Lower leg skin (tissue), 4 donors: ENCODE results near the gene ZNF48. TPM values are rescaled to one million over a fixed set of nuclear protein-coding genes. Genes with fewer than 3 reads are reported as not detected.

Experiments used
- DNase-seq, 2 donors: peaks; one replicate each; pipeline ENCODE4 v3.0.0-alpha.2; 2019; ENCODE audit warnings: low spot score in 2 of 2
- H3K4me3 ChIP-seq: fragments of 200-600 bp; sonication (generic); 2 replicates; pipeline ENCODE4 v1.5.1; 2017; ENCODE audit warnings: mild to moderate bottlenecking, low read depth; ENCODE audit not compliant: poor library complexity, severe bottlenecking
- POLR2A ChIP-seq, 2 donors: fragments of 450-650 bp; IDR thresholded peaks; one replicate each; pipeline ENCODE4 v1.6.1; 2016 to 2017; ENCODE audit warnings: antibody characterized with exemption in 2 of 2, mild to moderate bottlenecking in 1 of 2, moderate library complexity in 1 of 2
- WGBS, 2 donors: methylation state at CpG; one replicate each; pipeline ENCODE4 v1.1.5; 2018; 5-methylcytosine and 5-hydroxymethylcytosine counted together
- intact Hi-C: fragments of 100-400 bp; cut with DNase I; formaldehyde crosslinking; loops from one replicate; pipeline ENCODE4 v1.15.0; 2023; ENCODE audit warnings: low total_unique reads
- total RNA-seq, 4 donors: library from RNA; depleted of rRNA; stranded (reverse); fragments of >200 nt; gene quantifications; one replicate each; pipeline ENCODE4 v1.1.0, GENCODE V29; 2016
- TF ChIP-seq, protein P1 (sequence below), 3 donors: fragments of 450-650 bp; IDR thresholded peaks; one replicate each; pipeline ENCODE4 v1.5.1; 2016; ENCODE audit warnings: antibody characterized with exemption in 3 of 3, mild to moderate bottlenecking in 3 of 3, moderate library complexity in 2 of 3

ZNF48 gene
- total RNA-seq, 4 donors from 2014 or later, result 8.3 to 15.6 (median 10.5) TPM

DNA sequence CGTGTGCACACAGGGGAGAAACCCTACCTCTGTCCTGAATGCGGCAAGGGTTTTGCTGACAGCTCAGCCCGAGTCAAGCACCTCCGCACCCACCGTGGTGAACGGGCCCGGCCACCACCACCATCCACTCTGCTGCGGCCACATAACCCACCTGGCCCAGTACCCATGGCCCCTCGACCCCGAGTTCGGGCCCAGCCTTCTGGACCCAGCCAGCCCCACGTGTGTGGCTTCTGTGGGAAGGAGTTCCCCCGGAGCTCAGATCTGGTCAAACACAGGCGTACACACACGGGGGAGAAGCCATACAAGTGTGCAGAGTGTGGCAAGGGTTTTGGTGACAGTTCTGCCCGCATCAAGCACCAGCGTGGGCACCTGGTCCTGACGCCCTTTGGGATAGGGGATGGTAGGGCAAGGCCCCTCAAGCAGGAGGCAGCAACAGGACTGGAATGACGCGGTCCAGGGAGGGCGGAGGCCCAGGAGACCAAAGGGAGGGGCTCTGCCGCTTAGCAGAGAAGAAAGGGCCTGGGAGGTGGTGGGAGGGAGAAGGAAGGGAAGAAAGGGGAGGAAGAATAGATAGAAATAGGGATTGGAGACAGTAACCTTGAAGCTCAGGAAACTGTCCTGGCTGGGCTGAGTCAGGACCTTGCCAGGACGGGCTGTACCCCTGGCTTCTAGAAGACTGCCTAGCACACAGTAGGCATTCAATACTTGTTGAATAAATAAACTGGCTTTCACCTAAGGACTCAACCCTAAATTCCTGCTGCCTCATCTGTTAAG is 3.6 kb downstream of the ZNF48 start:
- TF ChIP-seq POLR2A (IDR thresholded peaks at IDR 0.05), result no peak
- TF ChIP-seq, protein P1, sequence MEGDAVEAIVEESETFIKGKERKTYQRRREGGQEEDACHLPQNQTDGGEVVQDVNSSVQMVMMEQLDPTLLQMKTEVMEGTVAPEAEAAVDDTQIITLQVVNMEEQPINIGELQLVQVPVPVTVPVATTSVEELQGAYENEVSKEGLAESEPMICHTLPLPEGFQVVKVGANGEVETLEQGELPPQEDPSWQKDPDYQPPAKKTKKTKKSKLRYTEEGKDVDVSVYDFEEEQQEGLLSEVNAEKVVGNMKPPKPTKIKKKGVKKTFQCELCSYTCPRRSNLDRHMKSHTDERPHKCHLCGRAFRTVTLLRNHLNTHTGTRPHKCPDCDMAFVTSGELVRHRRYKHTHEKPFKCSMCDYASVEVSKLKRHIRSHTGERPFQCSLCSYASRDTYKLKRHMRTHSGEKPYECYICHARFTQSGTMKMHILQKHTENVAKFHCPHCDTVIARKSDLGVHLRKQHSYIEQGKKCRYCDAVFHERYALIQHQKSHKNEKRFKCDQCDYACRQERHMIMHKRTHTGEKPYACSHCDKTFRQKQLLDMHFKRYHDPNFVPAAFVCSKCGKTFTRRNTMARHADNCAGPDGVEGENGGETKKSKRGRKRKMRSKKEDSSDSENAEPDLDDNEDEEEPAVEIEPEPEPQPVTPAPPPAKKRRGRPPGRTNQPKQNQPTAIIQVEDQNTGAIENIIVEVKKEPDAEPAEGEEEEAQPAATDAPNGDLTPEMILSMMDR (IDR thresholded peaks at IDR 0.05), result no peak
- intact Hi-C loops, result no loop called here
- 78 to 81% methylated on average over 22 to 23 of the region's 23 CpGs for WGBS, 2 donors

DNA sequence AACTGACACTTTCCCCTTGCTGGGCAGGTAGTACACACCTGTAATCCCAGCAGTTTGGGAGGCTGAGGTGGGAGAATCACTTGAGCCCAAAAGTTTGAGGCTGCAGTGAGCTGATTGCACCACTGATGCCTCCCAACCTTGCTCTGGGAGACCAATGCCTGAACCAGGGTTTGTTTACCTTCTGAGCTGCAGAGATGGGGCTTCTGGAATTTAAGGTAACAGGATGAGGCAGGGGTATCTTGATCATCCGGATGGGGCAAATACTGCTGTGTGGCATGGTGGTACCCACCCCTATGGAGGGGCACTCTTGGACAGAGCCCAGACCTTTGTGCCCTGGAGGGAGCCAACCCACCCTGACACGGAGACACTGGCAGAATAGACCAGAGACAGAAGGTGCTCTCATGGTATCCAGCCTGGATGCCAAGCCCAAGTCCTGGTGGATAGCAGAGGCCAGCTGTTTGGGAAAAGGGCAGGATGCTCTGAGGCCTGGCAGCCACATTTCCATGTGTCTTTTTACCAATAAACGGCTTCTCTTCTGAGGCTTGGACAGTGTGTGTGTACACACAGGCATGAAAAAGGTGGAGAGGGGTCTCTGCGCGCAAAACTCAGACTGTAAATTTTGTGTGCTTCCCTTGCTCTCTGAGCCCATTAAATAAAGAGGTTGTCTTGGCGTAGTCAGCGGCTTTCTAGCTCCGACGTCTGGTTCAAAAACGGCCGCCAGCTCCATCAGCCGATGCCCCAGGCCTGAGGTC is 4.4 kb downstream of the ZNF48 start:
- 14 to 15% methylated on average over 12 of the region's 12 CpGs for WGBS, 2 donors
- intact Hi-C loops, result no loop called here
- TF ChIP-seq, protein P1 (IDR thresholded peaks at IDR 0.05), result no peak
- no peak for TF ChIP-seq POLR2A (IDR thresholded peaks at IDR 0.05)

More for the DNA sequence above, 3.6 kb downstream of the ZNF48 start:
- H3K4me3 ChIP-seq, result no peak overlapping the region
- DNase-seq, result no peak

DNA sequence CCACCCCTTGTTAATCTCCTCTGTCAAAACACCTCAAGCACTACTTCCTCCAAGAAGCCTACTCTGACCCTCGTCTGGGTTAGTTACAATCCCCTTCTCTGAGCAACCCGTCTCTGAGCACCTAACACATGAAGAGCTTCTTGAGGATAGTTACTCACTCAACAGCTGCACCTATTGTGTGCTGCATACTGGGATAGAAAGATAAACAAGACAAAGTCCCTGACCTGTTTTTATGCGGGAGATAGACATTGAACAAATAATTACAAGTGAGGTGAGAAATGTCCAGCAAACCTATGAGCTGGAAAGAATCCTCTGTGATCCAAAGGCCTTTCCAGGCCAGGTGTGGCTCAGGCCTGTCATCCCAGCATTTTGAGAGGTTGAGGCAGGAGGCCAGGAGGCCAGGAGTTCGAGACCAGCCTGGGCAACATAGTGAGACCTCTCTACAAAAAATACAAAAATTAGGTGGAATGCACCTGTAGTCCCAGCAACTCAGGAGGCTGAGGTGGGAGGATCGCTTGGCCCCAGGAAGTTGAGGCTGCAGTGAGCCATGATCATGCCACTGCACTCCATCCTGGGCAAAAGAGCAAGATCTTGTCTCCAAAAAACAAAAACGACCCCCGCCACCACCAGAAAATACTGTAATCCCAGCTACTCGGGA is 6.7 kb downstream of the ZNF48 start:
- intact Hi-C loops, result no loop called here

More for the DNA sequence above, 4.4 kb downstream of the ZNF48 start:
- DNase-seq, result no peak
- H3K4me3 ChIP-seq, result no peak overlapping the region

GRCh38 chr16:30406795-30407101 is 11.5 kb downstream of the ZNF48 start:
- intact Hi-C loops, result no loop called here
- WGBS, 2 donors, result 10 to 11% methylated on average over 14 of the region's 14 CpGs
- H3K4me3 ChIP-seq, result peak overlapping the region; percentile 56
- DNase-seq, result no peak
- no peak for TF ChIP-seq POLR2A (IDR thresholded peaks at IDR 0.05)
- TF ChIP-seq, protein P1 (IDR thresholded peaks at IDR 0.05), result no peak

More for the DNA sequence above, 6.7 kb downstream of the ZNF48 start:
- WGBS, 2 donors, result 86 to 87% methylated on average over 8 of the region's 8 CpGs
- H3K4me3 ChIP-seq, result no peak overlapping the region
- TF ChIP-seq, protein P1 (IDR thresholded peaks at IDR 0.05), result no peak
- no peak for TF ChIP-seq POLR2A (IDR thresholded peaks at IDR 0.05)
- DNase-seq, result no peak

GRCh38 chr16:30407102-30407803 is 12.0 kb downstream of the ZNF48 start, which contains the start of gene ZNF771:
Gene ZNF771 (plus strand): TSS chr16:30407606. CDS start chr16:30408054, 448 bp downstream.
- peak; percentile 91 to 98 for DNase-seq
- H3K4me3 ChIP-seq, result peak within 1 kb of the TSS; percentile 56
- WGBS, 2 donors, result 0 to 1% methylated on average over 35 to 37 of the region's 65 CpGs
- TF ChIP-seq POLR2A (IDR thresholded peaks at IDR 0.05), result no peak
- TF ChIP-seq, protein P1 (IDR thresholded peaks at IDR 0.05), result peak in 1 of 3 donors; percentile 5
- intact Hi-C loops, result no loop called here
